GM23338 (cell line): ENCODE measurements around the gene RRN3. TPM values are rescaled to one million over a fixed set of nuclear protein-coding genes. Genes with fewer than 3 reads are reported as not detected.
A peak's percentile ranks its signal among the peaks of the same experiment; 100 is the strongest.
"Not testable (repeated sequence)": the region's sequence is repeated elsewhere in the genome, so short reads cannot be mapped to it uniquely, and the experiment has no call there.

ENCODE experiments used
- ATAC-seq: fragments of 200-7000 bp; cut with Tn5 transposase; 3 replicates; pipeline ENCODE4 v1.9.1; 2020
- DNase-seq: peaks from one replicate; pipeline ENCODE4 v3.0.0-alpha.2; 2015; ENCODE audit warnings: low spot score
- H2AFZ ChIP-seq: fragments of 200-600 bp; sonication (generic); 2 replicates; pipeline ENCODE4 v1.8.0; 2016; ENCODE audit warnings: antibody characterized with exemption, mild to moderate bottlenecking, moderate library complexity
- H3F3A ChIP-seq: fragments of 200-600 bp; sonication (generic); replicated peaks from 2 replicates; pipeline ENCODE4 v1.8.0; 2017; ENCODE audit warnings: antibody characterized with exemption, mixed run types, low read depth
- H3K27ac ChIP-seq: fragments of 200-600 bp; sonication (generic); 2 replicates; pipeline ENCODE4 v1.6.1; 2016; ENCODE audit warnings: low read depth
- H3K27me3 ChIP-seq: fragments of 200-600 bp; sonication (generic); 2 replicates; pipeline ENCODE4 v1.8.0; 2016; ENCODE audit warnings: mild to moderate bottlenecking, mixed run types, moderate library complexity; ENCODE audit not compliant: insufficient read depth
- H3K36me3 ChIP-seq: fragments of 200-600 bp; sonication (generic); 2 replicates; pipeline ENCODE4 v1.8.0; 2016; ENCODE audit warnings: mild to moderate bottlenecking; ENCODE audit not compliant: insufficient read depth
- H3K4me1 ChIP-seq: fragments of 200-600 bp; sonication (generic); 2 replicates; pipeline ENCODE4 v1.8.0; 2016; ENCODE audit warnings: mild to moderate bottlenecking, moderate library complexity; ENCODE audit not compliant: insufficient read depth
- H3K4me2 ChIP-seq: fragments of 200-600 bp; sonication (generic); 2 replicates; pipeline ENCODE4 v1.7.1; 2017; ENCODE audit warnings: mixed run types
- H3K4me3 ChIP-seq: fragments of 200-600 bp; sonication (generic); 2 replicates; pipeline ENCODE4 v1.6.1; 2016; ENCODE audit warnings: mixed run types
- H3K79me2 ChIP-seq: fragments of 200-600 bp; sonication (generic); replicated peaks from 2 replicates; pipeline ENCODE4 v1.8.0; 2017; ENCODE audit warnings: mild to moderate bottlenecking; ENCODE audit not compliant: insufficient read depth
- H3K9me2 ChIP-seq: fragments of 200-600 bp; sonication (generic); 2 replicates; pipeline ENCODE4 v1.8.0; 2017; ENCODE audit not compliant: insufficient read depth
- H4K20me1 ChIP-seq: fragments of 200-600 bp; sonication (generic); replicated peaks from 2 replicates; pipeline ENCODE4 v1.8.0; 2017; ENCODE audit warnings: mild to moderate bottlenecking; ENCODE audit not compliant: insufficient read depth
- H3K27ac Mint-ChIP-seq: 2 replicates; pipeline ENCODE4 v1.8.0; 2020; ENCODE audit warnings: inconsistent platforms, mild to moderate bottlenecking, moderate library complexity, mixed read lengths
- H3K27me3 Mint-ChIP-seq: 3 replicates; pipeline ENCODE4 v1.8.0; 2022; ENCODE audit warnings: low read depth, mild to moderate bottlenecking, moderate library complexity, mixed read lengths, inconsistent platforms; ENCODE audit not compliant: insufficient read depth, poor library complexity
- H3K36me3 Mint-ChIP-seq: 3 replicates; pipeline ENCODE4 v1.8.0; 2021; ENCODE audit warnings: low read depth, mild to moderate bottlenecking, inconsistent platforms, moderate library complexity, mixed read lengths
- H3K4me1 Mint-ChIP-seq: 3 replicates; pipeline ENCODE4 v1.8.0; 2020; ENCODE audit warnings: mild to moderate bottlenecking, inconsistent platforms, mixed read lengths
- H3K4me3 Mint-ChIP-seq: 3 replicates; pipeline ENCODE4 v1.8.0; 2021; ENCODE audit warnings: moderate library complexity, mild to moderate bottlenecking, inconsistent platforms, mixed read lengths
- H3K9me3 Mint-ChIP-seq: 3 replicates; pipeline ENCODE4 v1.8.0; 2020; ENCODE audit warnings: moderate library complexity, mild to moderate bottlenecking, inconsistent platforms, mixed read lengths
- CREB1 ChIP-seq: fragments of 250-450 bp; sonication (Bioruptor Pico); IDR thresholded peaks from 2 replicates; pipeline ENCODE4 v1.5.0; 2020; ENCODE audit warnings: low read depth, mild to moderate bottlenecking, moderate library complexity
- EZH2 ChIP-seq: fragments of 200-600 bp; sonication (generic); IDR thresholded peaks from one replicate; pipeline ENCODE4 v1.8.0; 2017; ENCODE audit warnings: antibody characterized with exemption, mild to moderate bottlenecking, low read depth; ENCODE audit not compliant: unreplicated experiment
- EZH2phosphoT487 ChIP-seq: fragments of 200-600 bp; sonication (generic); IDR thresholded peaks from one replicate; pipeline ENCODE4 v1.8.1; 2018; ENCODE audit warnings: antibody characterized with exemption; ENCODE audit not compliant: unreplicated experiment
- STAT1 ChIP-seq: IDR thresholded peaks from one replicate; pipeline ENCODE4 v1.6.1; 2016; ENCODE audit warnings: antibody characterized with exemption; ENCODE audit not compliant: unreplicated experiment
- ZNF114 ChIP-seq: fragments of 250-450 bp; sonication (Bioruptor Pico); IDR thresholded peaks from 2 replicates; pipeline ENCODE4 v1.5.0; 2020; ENCODE audit warnings: mild to moderate bottlenecking, moderate library complexity
- polyA plus RNA-seq: library from polyadenylated mRNA; unstranded; fragments of >200 nt; fragmentation: Nextera tagmentation; extraction: Ambion mirVana; gene quantifications from 2 replicates; pipeline ENCODE4 v1.2.1, GENCODE V29; 2016
- total RNA-seq: library from RNA; depleted of rRNA; stranded (reverse); fragments of >200 nt; shearing (Covaris generic); gene quantifications from 2 replicates; pipeline ENCODE4 v1.2.3, GENCODE V29; 2014
- TF ChIP-seq, protein P1 (sequence below), 2 experiments: fragments of 200-600 bp in 1 of 2; sonication (generic) in 1 of 2; conservative IDR thresholded peaks; 2 replicates each; pipeline versions ENCODE4 v1.5.1 to v1.6.1; 2016 to 2017; ENCODE audit warnings: antibody characterized with exemption in 2 of 2, low read depth in 2 of 2, mild to moderate bottlenecking in 2 of 2, moderate library complexity in 1 of 2
- TF ChIP-seq, protein P2 (sequence below): IDR thresholded peaks from one replicate; pipeline ENCODE4 v1.6.1; 2018; ENCODE audit warnings: antibody characterized with exemption; ENCODE audit not compliant: unreplicated experiment
- TF ChIP-seq, protein P3 (sequence below): IDR thresholded peaks from 2 replicates; pipeline ENCODE4 v1.6.1; 2016; ENCODE audit warnings: antibody characterized with exemption

Gene RRN3
- total and polyA plus RNA-seq, 2 experiments from 2014 or later: 15.4 to 41.5 TPM

- no peaks in the 10 kb centered on the region for H3K9me2 ChIP-seq
- Mint-ChIP-seq H3K4me1 (no peaks in the 10 kb centered on the region), H3K27ac (no peak overlapping the region), H3K36me3 (peaks cover 22% of the 10 kb centered on the region), H3K27me3 (peaks cover 3% of the 10 kb centered on the region), H3K4me3 (no peak overlapping the region), H3K9me3 (no peaks in the 10 kb centered on the region)
- no peak overlapping the region for H3K27ac ChIP-seq
- no peaks in the 10 kb centered on the region for H3K4me1 ChIP-seq
- H3K4me3 ChIP-seq: no peak overlapping the region
- TF ChIP-seq EZH2 (no peak), CREB1 (CRISPR knock-in tag) (no peak), ZNF114 (no peak), STAT1 (no peak), EZH2phosphoT487 (no peak)
- TF ChIP-seq, protein P1, sequence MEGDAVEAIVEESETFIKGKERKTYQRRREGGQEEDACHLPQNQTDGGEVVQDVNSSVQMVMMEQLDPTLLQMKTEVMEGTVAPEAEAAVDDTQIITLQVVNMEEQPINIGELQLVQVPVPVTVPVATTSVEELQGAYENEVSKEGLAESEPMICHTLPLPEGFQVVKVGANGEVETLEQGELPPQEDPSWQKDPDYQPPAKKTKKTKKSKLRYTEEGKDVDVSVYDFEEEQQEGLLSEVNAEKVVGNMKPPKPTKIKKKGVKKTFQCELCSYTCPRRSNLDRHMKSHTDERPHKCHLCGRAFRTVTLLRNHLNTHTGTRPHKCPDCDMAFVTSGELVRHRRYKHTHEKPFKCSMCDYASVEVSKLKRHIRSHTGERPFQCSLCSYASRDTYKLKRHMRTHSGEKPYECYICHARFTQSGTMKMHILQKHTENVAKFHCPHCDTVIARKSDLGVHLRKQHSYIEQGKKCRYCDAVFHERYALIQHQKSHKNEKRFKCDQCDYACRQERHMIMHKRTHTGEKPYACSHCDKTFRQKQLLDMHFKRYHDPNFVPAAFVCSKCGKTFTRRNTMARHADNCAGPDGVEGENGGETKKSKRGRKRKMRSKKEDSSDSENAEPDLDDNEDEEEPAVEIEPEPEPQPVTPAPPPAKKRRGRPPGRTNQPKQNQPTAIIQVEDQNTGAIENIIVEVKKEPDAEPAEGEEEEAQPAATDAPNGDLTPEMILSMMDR (conservative IDR thresholded peaks at IDR 0.05; ENCODE audit: low read depth in 2 of 2): peak; percentile 26 to 42; a peak in 3 of 4 replicates
- TF ChIP-seq, protein P2, sequence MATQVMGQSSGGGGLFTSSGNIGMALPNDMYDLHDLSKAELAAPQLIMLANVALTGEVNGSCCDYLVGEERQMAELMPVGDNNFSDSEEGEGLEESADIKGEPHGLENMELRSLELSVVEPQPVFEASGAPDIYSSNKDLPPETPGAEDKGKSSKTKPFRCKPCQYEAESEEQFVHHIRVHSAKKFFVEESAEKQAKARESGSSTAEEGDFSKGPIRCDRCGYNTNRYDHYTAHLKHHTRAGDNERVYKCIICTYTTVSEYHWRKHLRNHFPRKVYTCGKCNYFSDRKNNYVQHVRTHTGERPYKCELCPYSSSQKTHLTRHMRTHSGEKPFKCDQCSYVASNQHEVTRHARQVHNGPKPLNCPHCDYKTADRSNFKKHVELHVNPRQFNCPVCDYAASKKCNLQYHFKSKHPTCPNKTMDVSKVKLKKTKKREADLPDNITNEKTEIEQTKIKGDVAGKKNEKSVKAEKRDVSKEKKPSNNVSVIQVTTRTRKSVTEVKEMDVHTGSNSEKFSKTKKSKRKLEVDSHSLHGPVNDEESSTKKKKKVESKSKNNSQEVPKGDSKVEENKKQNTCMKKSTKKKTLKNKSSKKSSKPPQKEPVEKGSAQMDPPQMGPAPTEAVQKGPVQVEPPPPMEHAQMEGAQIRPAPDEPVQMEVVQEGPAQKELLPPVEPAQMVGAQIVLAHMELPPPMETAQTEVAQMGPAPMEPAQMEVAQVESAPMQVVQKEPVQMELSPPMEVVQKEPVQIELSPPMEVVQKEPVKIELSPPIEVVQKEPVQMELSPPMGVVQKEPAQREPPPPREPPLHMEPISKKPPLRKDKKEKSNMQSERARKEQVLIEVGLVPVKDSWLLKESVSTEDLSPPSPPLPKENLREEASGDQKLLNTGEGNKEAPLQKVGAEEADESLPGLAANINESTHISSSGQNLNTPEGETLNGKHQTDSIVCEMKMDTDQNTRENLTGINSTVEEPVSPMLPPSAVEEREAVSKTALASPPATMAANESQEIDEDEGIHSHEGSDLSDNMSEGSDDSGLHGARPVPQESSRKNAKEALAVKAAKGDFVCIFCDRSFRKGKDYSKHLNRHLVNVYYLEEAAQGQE: no peak
- TF ChIP-seq, protein P3, sequence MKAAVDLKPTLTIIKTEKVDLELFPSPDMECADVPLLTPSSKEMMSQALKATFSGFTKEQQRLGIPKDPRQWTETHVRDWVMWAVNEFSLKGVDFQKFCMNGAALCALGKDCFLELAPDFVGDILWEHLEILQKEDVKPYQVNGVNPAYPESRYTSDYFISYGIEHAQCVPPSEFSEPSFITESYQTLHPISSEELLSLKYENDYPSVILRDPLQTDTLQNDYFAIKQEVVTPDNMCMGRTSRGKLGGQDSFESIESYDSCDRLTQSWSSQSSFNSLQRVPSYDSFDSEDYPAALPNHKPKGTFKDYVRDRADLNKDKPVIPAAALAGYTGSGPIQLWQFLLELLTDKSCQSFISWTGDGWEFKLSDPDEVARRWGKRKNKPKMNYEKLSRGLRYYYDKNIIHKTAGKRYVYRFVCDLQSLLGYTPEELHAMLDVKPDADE: no peak
- H3K36me3 ChIP-seq: no peaks in the 10 kb centered on the region
- peaks cover 19% of the 10 kb centered on the region for H3K79me2 ChIP-seq
- H3F3A ChIP-seq: no peaks in the 10 kb centered on the region
- H2AFZ ChIP-seq: no peak overlapping the region
- DNase-seq (no peak), ATAC-seq (no peak)
- no peak overlapping the region for H3K4me2 ChIP-seq
- no peaks in the 10 kb centered on the region for H3K27me3 ChIP-seq
- peaks cover 8% of the 10 kb centered on the region for H4K20me1 ChIP-seq
These were observed 47.2 kb downstream of the RRN3 start for GRCh38 chr16:15046692-15047376.

DNA sequence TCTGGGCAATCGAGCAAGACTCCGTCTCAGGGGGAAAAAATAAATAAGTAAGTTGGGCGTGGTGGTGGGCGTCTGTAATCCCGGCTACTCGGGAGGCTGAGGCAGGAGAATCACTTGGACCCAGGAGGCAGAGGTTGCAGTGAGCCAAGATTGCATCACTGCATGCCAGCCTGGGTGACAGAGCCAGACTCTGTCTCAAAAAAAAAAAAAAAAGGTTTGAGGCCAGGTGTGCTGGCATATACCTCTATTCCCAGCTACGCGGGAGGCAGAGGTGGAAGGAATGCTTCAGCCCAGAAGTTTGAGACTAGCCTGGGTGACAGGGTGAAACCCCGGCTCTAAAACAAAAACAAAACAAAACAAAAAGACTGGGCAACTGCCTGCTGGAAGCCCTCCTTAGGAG lies 48.8 kb downstream of the RRN3 start:
- H3K9me3 Mint-ChIP-seq, H3K36me3 ChIP-seq, H2AFZ ChIP-seq, H3K27me3 ChIP-seq, H3K4me1 Mint-ChIP-seq, H4K20me1 ChIP-seq, H3K4me3 Mint-ChIP-seq, H3K4me1 ChIP-seq, H3K4me3 ChIP-seq, ATAC-seq, H3K79me2 ChIP-seq, H3K9me2 ChIP-seq, H3K4me2 ChIP-seq, H3K27me3 Mint-ChIP-seq, H3F3A ChIP-seq, H3K27ac ChIP-seq, DNase-seq: not testable (repeated sequence)
- peaks cover 22% of the 10 kb centered on the region for H3K36me3 Mint-ChIP-seq
- peak overlapping the region; percentile 3; the same call in 1 of the 2 replicates for H3K27ac Mint-ChIP-seq
